ENCODE results near the gene ALX1.

The ALX1 gene

GRCh38 chr12:85280165-85280983 is at the start of gene ALX1:
Gene ALX1, plus strand, starts transcription at chr12:85280220. Its CDS starts 42 bp downstream, at chr12:85280262.
- peak; percentile 64 for DNase-seq (ENCODE audit: low read depth)

GRCh38 chr12:85237327-85237726 is 42.7 kb upstream of the ALX1 start:
- no peak for DNase-seq (ENCODE audit: low read depth)

- DNase-seq (ENCODE audit: low read depth), result peak; percentile 17
These were observed 35.5 kb upstream of the ALX1 start for GRCh38 chr12:85244561-85244960.

- DNase-seq (ENCODE audit: low read depth), result no peak
These were observed 26.2 kb upstream of the ALX1 start for GRCh38 chr12:85253853-85254252.

GRCh38 chr12:85257671-85258070 is 22.3 kb upstream of the ALX1 start:
- DNase-seq (ENCODE audit: low read depth), result no peak

GRCh38 chr12:85260447-85260846 is 19.6 kb upstream of the ALX1 start:
- no peak for DNase-seq (ENCODE audit: low read depth)

GRCh38 chr12:85260896-85261295 is 19.1 kb upstream of the ALX1 start:
- DNase-seq (ENCODE audit: low read depth), result peak; percentile 15

- no peak for DNase-seq (ENCODE audit: low read depth)
These were observed 13.7 kb upstream of the ALX1 start for GRCh38 chr12:85266356-85266755.

- no peak for DNase-seq (ENCODE audit: low read depth)
These were observed 6.4 kb upstream of the ALX1 start for GRCh38 chr12:85273381-85274314.

GRCh38 chr12:85274315-85274651 is 5.7 kb upstream of the ALX1 start:
- no peak for DNase-seq (ENCODE audit: low read depth)

- no peak for DNase-seq (ENCODE audit: low read depth)
These were observed 4.6 kb upstream of the ALX1 start for GRCh38 chr12:85275374-85275773.

GRCh38 chr12:85277191-85277590 is 2.8 kb upstream of the ALX1 start:
- DNase-seq (ENCODE audit: low read depth), result no peak

- no peak for DNase-seq (ENCODE audit: low read depth)
These were observed 2.0 kb upstream of the ALX1 start for GRCh38 chr12:85277900-85278597.

- DNase-seq (ENCODE audit: low read depth), result no peak
These were observed 1.2 kb upstream of the ALX1 start for GRCh38 chr12:85278598-85279448.

- peak; percentile 3 for DNase-seq (ENCODE audit: low read depth)
These were observed 413 bp upstream of the ALX1 start for GRCh38 chr12:85279449-85280164.

- no peak for DNase-seq (ENCODE audit: low read depth)
These were observed 1.1 kb downstream of the ALX1 start for GRCh38 chr12:85280984-85281630.

GRCh38 chr12:85281636-85282312 is 1.8 kb downstream of the ALX1 start:
- DNase-seq (ENCODE audit: low read depth), result no peak

- no peak for DNase-seq (ENCODE audit: low read depth)
These were observed 3.5 kb downstream of the ALX1 start for GRCh38 chr12:85283560-85283959.

- DNase-seq (ENCODE audit: low read depth), result no peak
These were observed 16.3 kb downstream of the ALX1 start for GRCh38 chr12:85296362-85296761.

- no peak for DNase-seq (ENCODE audit: low read depth)
These were observed 19.0 kb downstream of the ALX1 start for GRCh38 chr12:85299053-85299452.
